Liver (tissue), 9 donors: ENCODE data around the gene OSBPL5. TPM values are rescaled to one million over a fixed set of nuclear protein-coding genes. Genes with fewer than 3 reads are reported as not detected.

Experiments
- DNase-seq: peaks from one replicate; pipeline ENCODE4 v3.0.0-alpha.2; 2017; ENCODE audit warnings: low spot score
- H3K27ac ChIP-seq, 2 donors: one replicate each; pipeline ENCODE4 v1.7.0; 2013; ENCODE audit warnings: inconsistent platforms in 2 of 2, low read length in 2 of 2, control low read depth in 1 of 2, low read depth in 1 of 2, mild to moderate bottlenecking in 1 of 2
- H3K27me3 ChIP-seq, 4 donors: one replicate each; pipeline versions ENCODE4 v1.6.1 to v1.7.0; 2013; ENCODE audit warnings: low read length in 3 of 4, inconsistent platforms in 1 of 4, mild to moderate bottlenecking in 1 of 4, moderate library complexity in 1 of 4; ENCODE audit not compliant: control insufficient read depth in 4 of 4, insufficient read depth in 4 of 4
- H3K36me3 ChIP-seq, 4 donors: one replicate each; pipeline versions ENCODE4 v1.6.1 to v1.7.0; 2013; ENCODE audit warnings: low read length in 3 of 4, mild to moderate bottlenecking in 3 of 4, low read depth in 1 of 4, moderate library complexity in 1 of 4; ENCODE audit not compliant: control insufficient read depth in 4 of 4, insufficient read depth in 3 of 4
- H3K4me1 ChIP-seq, 4 donors: one replicate each; pipeline versions ENCODE4 v1.6.1 to v1.7.0; 2013; ENCODE audit warnings: low read length in 3 of 4, mild to moderate bottlenecking in 3 of 4, moderate library complexity in 1 of 4; ENCODE audit not compliant: control insufficient read depth in 4 of 4, insufficient read depth in 4 of 4
- H3K4me3 ChIP-seq, 3 donors: one replicate each; pipeline versions ENCODE4 v1.6.1 to v1.7.0; 2013; ENCODE audit warnings: low read length in 3 of 3, control low read depth in 1 of 3, low read depth in 1 of 3, mild to moderate bottlenecking in 1 of 3
- H3K9ac ChIP-seq, 2 donors: one replicate each; pipeline ENCODE4 v1.7.0; 2013; ENCODE audit warnings: low read length in 2 of 2, mild to moderate bottlenecking in 2 of 2, moderate library complexity in 2 of 2, control low read depth in 1 of 2, low read depth in 1 of 2
- H3K9me3 ChIP-seq, 4 donors: one replicate each; pipeline versions ENCODE4 v1.6.1 to v1.7.0; 2013; ENCODE audit warnings: low read length in 3 of 4; ENCODE audit not compliant: control insufficient read depth in 4 of 4
- EGR1 ChIP-seq, 2 donors: IDR thresholded peaks; 2 replicates each; pipeline ENCODE4 v1.6.1; 2016 to 2018; ENCODE audit warnings: antibody characterized with exemption in 2 of 2, low read depth in 2 of 2
- FOXA1 ChIP-seq: IDR thresholded peaks from 2 replicates; pipeline ENCODE4 v1.6.1; 2016; ENCODE audit warnings: antibody characterized with exemption
- FOXA2 ChIP-seq: IDR thresholded peaks from 2 replicates; pipeline ENCODE4 v1.6.1; 2016; ENCODE audit warnings: antibody characterized with exemption
- GABPA ChIP-seq, 2 donors: IDR thresholded peaks in 1 of 2; conservative IDR thresholded peaks in 1 of 2; 2 replicates each; pipeline ENCODE4 v1.6.1; 2016; ENCODE audit warnings: antibody characterized with exemption in 2 of 2, mild to moderate bottlenecking in 1 of 2, moderate library complexity in 1 of 2
- HNF4G ChIP-seq: IDR thresholded peaks from 2 replicates; pipeline ENCODE4 v1.6.1; 2016; ENCODE audit warnings: antibody characterized with exemption
- RXRA ChIP-seq, 2 donors: IDR thresholded peaks; 2 replicates each; pipeline ENCODE4 v1.6.1; 2017 to 2018; ENCODE audit warnings: antibody characterized with exemption in 2 of 2, mild to moderate bottlenecking in 1 of 2
- SP1 ChIP-seq: IDR thresholded peaks from 2 replicates; pipeline ENCODE4 v1.6.1; 2018; ENCODE audit warnings: antibody characterized with exemption, mild to moderate bottlenecking
- YY1 ChIP-seq: IDR thresholded peaks from 2 replicates; pipeline ENCODE4 v1.6.1; 2016; ENCODE audit warnings: antibody characterized with exemption, mild to moderate bottlenecking
- WGBS: extraction: QIAGEN DNeasy Blood & Tissue Kit; methylation state at CpG from one replicate; pipeline ENCODE4 v1.1.7; 2013; 5-methylcytosine and 5-hydroxymethylcytosine counted together
- polyA plus RNA-seq, 2 donors: library from polyadenylated mRNA; stranded (reverse) in 1 of 2; unstranded in 1 of 2; fragments of 200-250 nt in 1 of 2; fragments of >200 nt in 1 of 2; fragmentation: Nextera tagmentation in 1 of 2; extraction: Ambion mirVana in 1 of 2; gene quantifications; one replicate each; pipeline versions ENCODE4 v1.2.1 to v1.2.3, GENCODE V29; 2013 to 2015
- total RNA-seq, 2 donors: library from RNA; depleted of rRNA; stranded (reverse); fragments of >200 nt; gene quantifications; one replicate each; pipeline ENCODE4 v1.2.3, GENCODE V29; 2014
- TF ChIP-seq, protein P1 (sequence below): IDR thresholded peaks from 2 replicates; pipeline ENCODE4 v1.6.1; 2016; ENCODE audit warnings: antibody characterized with exemption, mild to moderate bottlenecking
- TF ChIP-seq, protein P2 (sequence below): fragments of 150-350 bp; IDR thresholded peaks from 2 replicates; pipeline ENCODE4 v1.5.1; 2017; ENCODE audit warnings: improper control_type of control experiment, low read depth, low read length; ENCODE audit not compliant: missing input control
- TF ChIP-seq, protein P3 (sequence below): IDR thresholded peaks from 2 replicates; pipeline ENCODE4 v1.6.1; 2016; ENCODE audit warnings: antibody characterized with exemption
- TF ChIP-seq, protein P4 (sequence below): IDR thresholded peaks from 2 replicates; pipeline ENCODE4 v1.6.1; 2016; ENCODE audit warnings: antibody characterized with exemption
- donor health status: healthy.
- donor health status: healthy.
- donor health status: healthy.
- donor health status: healthy.
- donor health status: healthy.

Gene OSBPL5
- total and polyA plus RNA-seq, 4 donors = 0.74 to 6.2 (median 3.9) TPM

GRCh38 chr11:3193373-3194015 lies 28.4 kb upstream of the OSBPL5 start:
- TF ChIP-seq SP1 (no peak), FOXA2 (no peak), HNF4G (no peak), EGR1 (IDR thresholded peaks at IDR 0.05; ENCODE audit: low read depth in 2 of 2) (no peak), YY1 (no peak), GABPA (IDR thresholded peaks at IDR 0.05 in 1 of 2, conservative IDR thresholded peaks at IDR 0.05 in 1 of 2) (no peak), RXRA (IDR thresholded peaks at IDR 0.05) (no peak)
- TF ChIP-seq, protein P1, sequence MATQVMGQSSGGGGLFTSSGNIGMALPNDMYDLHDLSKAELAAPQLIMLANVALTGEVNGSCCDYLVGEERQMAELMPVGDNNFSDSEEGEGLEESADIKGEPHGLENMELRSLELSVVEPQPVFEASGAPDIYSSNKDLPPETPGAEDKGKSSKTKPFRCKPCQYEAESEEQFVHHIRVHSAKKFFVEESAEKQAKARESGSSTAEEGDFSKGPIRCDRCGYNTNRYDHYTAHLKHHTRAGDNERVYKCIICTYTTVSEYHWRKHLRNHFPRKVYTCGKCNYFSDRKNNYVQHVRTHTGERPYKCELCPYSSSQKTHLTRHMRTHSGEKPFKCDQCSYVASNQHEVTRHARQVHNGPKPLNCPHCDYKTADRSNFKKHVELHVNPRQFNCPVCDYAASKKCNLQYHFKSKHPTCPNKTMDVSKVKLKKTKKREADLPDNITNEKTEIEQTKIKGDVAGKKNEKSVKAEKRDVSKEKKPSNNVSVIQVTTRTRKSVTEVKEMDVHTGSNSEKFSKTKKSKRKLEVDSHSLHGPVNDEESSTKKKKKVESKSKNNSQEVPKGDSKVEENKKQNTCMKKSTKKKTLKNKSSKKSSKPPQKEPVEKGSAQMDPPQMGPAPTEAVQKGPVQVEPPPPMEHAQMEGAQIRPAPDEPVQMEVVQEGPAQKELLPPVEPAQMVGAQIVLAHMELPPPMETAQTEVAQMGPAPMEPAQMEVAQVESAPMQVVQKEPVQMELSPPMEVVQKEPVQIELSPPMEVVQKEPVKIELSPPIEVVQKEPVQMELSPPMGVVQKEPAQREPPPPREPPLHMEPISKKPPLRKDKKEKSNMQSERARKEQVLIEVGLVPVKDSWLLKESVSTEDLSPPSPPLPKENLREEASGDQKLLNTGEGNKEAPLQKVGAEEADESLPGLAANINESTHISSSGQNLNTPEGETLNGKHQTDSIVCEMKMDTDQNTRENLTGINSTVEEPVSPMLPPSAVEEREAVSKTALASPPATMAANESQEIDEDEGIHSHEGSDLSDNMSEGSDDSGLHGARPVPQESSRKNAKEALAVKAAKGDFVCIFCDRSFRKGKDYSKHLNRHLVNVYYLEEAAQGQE = no peak
- TF ChIP-seq, protein P2, sequence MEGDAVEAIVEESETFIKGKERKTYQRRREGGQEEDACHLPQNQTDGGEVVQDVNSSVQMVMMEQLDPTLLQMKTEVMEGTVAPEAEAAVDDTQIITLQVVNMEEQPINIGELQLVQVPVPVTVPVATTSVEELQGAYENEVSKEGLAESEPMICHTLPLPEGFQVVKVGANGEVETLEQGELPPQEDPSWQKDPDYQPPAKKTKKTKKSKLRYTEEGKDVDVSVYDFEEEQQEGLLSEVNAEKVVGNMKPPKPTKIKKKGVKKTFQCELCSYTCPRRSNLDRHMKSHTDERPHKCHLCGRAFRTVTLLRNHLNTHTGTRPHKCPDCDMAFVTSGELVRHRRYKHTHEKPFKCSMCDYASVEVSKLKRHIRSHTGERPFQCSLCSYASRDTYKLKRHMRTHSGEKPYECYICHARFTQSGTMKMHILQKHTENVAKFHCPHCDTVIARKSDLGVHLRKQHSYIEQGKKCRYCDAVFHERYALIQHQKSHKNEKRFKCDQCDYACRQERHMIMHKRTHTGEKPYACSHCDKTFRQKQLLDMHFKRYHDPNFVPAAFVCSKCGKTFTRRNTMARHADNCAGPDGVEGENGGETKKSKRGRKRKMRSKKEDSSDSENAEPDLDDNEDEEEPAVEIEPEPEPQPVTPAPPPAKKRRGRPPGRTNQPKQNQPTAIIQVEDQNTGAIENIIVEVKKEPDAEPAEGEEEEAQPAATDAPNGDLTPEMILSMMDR = no peak
- TF ChIP-seq, protein P3, sequence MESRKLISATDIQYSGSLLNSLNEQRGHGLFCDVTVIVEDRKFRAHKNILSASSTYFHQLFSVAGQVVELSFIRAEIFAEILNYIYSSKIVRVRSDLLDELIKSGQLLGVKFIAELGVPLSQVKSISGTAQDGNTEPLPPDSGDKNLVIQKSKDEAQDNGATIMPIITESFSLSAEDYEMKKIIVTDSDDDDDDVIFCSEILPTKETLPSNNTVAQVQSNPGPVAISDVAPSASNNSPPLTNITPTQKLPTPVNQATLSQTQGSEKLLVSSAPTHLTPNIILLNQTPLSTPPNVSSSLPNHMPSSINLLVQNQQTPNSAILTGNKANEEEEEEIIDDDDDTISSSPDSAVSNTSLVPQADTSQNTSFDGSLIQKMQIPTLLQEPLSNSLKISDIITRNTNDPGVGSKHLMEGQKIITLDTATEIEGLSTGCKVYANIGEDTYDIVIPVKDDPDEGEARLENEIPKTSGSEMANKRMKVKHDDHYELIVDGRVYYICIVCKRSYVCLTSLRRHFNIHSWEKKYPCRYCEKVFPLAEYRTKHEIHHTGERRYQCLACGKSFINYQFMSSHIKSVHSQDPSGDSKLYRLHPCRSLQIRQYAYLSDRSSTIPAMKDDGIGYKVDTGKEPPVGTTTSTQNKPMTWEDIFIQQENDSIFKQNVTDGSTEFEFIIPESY = no peak
- TF ChIP-seq, protein P4, sequence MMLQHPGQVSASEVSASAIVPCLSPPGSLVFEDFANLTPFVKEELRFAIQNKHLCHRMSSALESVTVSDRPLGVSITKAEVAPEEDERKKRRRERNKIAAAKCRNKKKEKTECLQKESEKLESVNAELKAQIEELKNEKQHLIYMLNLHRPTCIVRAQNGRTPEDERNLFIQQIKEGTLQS = no peak
- Histone ChIP-seq H3K9me3 (no peaks in the 10 kb centered on the region), H3K27me3 (no peaks in the 10 kb centered on the region), H3K27ac (no peak overlapping the region), H3K36me3 (no peaks in the 10 kb centered on the region), H3K4me3 (no peak overlapping the region), H3K4me1 (no peaks in the 10 kb centered on the region), H3K9ac (no peak overlapping the region)
- no peak for DNase-seq
- WGBS = 79% methylated on average over 19 of the region's 19 CpGs

DNA sequence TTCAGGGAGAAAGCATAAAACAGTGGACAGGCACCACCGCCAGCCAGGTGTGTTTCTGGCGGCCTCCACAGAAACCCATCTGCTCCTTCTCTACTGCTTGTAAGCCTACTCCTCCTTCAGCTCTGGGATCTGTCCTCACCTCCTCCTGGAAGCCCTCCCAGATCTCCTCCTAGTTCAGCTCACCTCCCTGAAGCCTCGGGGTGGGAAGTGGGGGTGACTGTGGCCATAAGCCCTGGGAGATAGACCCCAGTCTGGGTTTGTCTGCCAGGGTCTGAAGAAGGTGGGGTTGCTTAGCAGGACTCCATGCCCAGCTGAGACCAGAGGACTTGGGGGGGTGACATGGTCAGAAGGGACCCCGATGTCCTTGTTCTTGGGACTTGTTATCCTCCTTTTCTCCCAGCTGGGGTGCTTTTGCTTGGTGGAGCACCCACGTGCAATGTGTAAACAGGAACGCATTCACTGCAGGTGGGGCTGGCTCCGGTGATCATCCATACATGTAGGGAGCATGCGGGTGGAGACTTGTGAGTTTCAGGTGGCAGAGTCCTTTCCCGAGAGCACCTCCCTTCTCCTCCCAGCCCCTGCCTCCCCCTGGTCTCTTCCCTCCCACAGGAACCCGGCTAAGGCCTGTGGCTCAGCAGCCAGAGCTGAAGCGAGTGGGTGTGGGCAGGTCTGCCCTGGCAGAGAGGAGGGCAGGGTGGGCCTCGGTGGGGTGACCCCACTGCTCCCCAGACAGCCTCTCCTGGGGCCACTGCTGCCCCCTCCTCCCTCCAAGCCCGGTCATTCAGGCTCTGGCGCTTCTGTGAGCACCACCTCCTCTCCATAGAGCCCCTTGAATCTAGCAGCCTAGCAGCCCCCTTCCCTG lies 27.6 kb upstream of the OSBPL5 start:
- Histone ChIP-seq H3K9me3 (no peaks in the 10 kb centered on the region), H3K36me3 (no peaks in the 10 kb centered on the region), H3K4me3 (no peak overlapping the region), H3K4me1 (no peaks in the 10 kb centered on the region), H3K27ac (no peak overlapping the region), H3K27me3 (no peaks in the 10 kb centered on the region), H3K9ac (no peak overlapping the region)
- 78% methylated on average over 14 of the region's 14 CpGs for WGBS
- DNase-seq = no peak
- no peak for TF ChIP-seq FOXA1
